Measurements from ENCODE around the gene B3GNT5.

DNA sequence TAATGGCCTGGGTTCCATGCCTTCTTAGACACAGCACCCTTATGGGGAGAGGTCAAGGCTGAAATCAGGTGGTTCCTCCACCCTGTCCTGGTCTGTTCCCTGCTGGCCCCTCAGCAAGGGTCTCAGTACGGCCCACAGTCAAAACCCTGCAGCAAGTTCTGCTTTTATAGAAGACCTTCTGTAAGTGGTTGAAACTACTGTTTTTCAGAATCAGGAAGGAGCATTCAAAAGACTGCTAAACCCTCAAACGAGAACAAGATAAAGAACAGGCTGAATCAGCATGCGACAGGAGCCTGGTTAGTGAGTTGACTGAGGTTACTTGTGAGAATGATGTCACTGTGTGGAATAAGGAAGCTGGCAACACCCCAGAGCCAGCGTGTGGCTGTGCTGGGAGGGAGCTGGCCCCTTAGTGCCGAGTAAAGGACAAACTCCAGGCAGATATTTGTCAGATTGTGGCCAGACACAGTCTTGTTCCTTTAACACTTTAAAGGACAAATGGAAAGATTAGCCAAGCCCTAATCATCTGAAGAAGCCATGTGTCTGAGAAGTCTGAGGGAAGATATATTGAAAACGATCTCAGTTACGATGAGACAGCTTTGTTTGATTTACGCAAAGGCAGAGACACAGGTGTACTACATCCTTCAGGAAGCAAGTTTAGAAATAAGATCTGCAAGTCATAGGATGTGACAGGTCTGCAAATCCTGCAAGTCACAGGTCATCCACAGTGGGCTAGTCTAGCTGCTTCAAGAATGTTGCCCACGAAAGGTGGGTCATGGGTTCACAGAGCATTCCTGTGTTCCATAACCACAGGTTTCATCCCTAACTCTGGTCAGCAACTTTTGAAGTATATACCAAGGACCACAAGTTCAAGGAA lies 54.0 kb downstream of the B3GNT5 start:
- TF ChIP-seq POLR2AphosphoS5 (IDR thresholded peaks at IDR 0.05; ENCODE audit: borderline replicate concordance, low read depth, low read length) (no peak), EZH2 (IDR thresholded peaks at IDR 0.05) (no peak), FOXP2 (optimal IDR thresholded peaks at IDR 0.05; ENCODE audit: control extremely low read depth, extremely low read length, insufficient read depth) (no peak)

Data from SK-N-MC (cell line).